Prostate gland (tissue), 2 donors: ENCODE measurements around the gene DBN1.

ENCODE experiments used
- CTCF ChIP-seq, 4 experiments: fragments of 200-600 bp in 2 of 4; fragments of 450-650 bp in 2 of 4; sonication (generic) in 2 of 4; IDR thresholded peaks; 1 replicate in 3 of 4; 2 replicates in 1 of 4; pipeline ENCODE4 v1.5.1; 2016 to 2019; ENCODE audit warnings: antibody characterized with exemption in 4 of 4, mild to moderate bottlenecking in 2 of 4, moderate library complexity in 2 of 4
- POLR2A ChIP-seq: fragments of 450-650 bp; IDR thresholded peaks from one replicate; pipeline ENCODE4 v1.6.1; 2016; ENCODE audit warnings: antibody characterized with exemption, mild to moderate bottlenecking
- POLR2AphosphoS5 ChIP-seq: sonication (generic); formaldehyde crosslinking; IDR thresholded peaks from one replicate; pipeline ENCODE4 v1.6.1; 2017; ENCODE audit warnings: antibody characterized with exemption

- TF ChIP-seq CTCF (IDR thresholded peaks at IDR 0.05) = no peak
- TF ChIP-seq POLR2AphosphoS5 = no peak
- no peak for TF ChIP-seq POLR2A
These were observed 37.4 kb downstream of the DBN1 start for GRCh38 chr5:177435847-177436536.
